Measurements from ENCODE around the gene ESF1.

ESF1 gene, protein sequence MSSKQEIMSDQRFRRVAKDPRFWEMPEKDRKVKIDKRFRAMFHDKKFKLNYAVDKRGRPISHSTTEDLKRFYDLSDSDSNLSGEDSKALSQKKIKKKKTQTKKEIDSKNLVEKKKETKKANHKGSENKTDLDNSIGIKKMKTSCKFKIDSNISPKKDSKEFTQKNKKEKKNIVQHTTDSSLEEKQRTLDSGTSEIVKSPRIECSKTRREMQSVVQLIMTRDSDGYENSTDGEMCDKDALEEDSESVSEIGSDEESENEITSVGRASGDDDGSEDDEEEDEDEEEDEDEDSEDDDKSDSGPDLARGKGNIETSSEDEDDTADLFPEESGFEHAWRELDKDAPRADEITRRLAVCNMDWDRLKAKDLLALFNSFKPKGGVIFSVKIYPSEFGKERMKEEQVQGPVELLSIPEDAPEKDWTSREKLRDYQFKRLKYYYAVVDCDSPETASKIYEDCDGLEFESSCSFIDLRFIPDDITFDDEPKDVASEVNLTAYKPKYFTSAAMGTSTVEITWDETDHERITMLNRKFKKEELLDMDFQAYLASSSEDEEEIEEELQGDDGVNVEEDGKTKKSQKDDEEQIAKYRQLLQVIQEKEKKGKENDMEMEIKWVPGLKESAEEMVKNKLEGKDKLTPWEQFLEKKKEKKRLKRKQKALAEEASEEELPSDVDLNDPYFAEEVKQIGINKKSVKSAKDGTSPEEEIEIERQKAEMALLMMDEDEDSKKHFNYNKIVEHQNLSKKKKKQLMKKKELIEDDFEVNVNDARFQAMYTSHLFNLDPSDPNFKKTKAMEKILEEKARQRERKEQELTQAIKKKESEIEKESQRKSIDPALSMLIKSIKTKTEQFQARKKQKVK

DNA sequence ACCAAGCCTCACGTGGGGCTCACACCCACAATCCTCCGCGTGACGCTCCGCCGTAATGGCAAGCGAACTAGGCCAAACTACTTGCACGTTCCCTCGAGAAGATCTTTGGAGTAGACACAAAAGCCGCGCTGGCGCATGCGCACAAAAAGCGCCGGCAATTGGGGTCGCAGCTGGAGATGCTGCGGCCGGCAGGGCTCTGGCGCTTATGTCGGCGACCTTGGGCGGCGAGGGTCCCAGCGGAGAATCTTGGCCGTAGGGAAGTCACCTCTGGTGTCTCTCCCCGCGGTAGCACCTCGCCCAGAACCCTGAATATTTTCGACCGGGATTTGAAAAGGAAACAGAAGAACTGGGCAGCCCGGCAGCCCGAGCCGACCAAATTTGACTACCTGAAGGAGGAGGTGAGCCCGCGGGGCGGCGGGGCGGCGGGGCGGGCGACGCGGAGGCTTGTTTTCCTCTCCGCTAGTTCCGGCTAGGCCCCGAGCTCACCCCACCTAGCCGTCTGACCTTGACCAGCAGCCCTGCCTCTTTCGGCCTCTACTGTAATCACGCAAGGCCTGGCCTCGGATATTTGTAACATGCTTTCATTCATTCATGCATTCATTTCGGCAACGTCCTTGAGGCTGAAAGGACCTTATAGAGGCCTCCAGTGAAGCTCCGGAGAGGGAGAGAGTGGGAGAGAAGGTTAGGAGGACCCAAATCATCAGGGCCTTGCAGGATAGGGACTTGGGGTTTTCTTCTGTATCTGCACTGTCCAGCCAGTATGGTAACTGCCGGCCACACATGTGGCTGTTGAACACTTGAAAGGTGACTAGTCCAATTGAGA is at the start of gene ESF1, which contains the start of gene NDUFAF5:
ESF1 (minus strand) TSS at position 27 of the 823 bp plus-strand sequence. CDS start 1,779 bp downstream, outside the sequence.
NDUFAF5 (plus strand) TSS at position 136 of the 823 bp plus-strand sequence; CDS start at position 177, 41 bp downstream.
- peak; percentile 96 for DNase-seq (ENCODE audit: low spot score)

DNA sequence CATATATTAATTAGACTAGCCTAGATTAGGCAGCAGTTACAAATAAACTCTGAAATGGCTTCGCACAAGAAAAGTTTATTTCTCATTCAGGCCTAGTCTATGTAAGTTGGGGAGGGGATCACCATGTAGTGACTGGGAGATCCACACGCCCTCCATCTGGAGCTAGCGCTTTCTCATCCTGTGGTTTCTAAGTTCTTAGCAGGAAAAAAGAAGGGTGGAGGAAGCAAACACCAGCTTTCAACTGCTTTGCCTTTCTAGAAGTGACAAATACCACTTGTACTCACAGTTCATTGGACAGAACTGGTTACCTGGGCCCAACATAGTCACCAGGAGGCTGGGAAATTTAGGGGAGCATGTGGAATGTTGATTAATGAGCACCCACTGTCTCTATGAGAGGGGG is 46.8 kb upstream of the ESF1 start:
- no peak for DNase-seq (ENCODE audit: low spot score)

DNA sequence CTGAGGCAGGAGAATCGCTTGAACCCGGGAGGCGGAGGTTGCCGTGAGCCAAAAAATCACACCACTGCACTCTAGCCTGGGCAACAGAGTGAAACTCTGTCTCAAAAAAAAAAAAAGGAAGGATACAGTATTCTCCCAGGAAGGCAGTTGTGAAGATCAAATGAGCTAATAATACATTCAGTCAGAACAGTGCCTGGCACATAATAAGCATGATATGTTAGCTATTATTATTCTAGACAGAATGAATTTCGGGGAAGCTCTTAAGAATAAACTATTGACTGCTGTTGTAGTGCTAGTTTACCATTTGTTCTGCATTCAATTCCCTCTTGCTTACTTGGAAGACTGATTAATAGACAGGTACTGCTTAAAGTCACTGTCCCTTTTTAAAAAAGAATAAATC is 40.7 kb upstream of the ESF1 start:
- DNase-seq (ENCODE audit: low spot score) = no peak

DNA sequence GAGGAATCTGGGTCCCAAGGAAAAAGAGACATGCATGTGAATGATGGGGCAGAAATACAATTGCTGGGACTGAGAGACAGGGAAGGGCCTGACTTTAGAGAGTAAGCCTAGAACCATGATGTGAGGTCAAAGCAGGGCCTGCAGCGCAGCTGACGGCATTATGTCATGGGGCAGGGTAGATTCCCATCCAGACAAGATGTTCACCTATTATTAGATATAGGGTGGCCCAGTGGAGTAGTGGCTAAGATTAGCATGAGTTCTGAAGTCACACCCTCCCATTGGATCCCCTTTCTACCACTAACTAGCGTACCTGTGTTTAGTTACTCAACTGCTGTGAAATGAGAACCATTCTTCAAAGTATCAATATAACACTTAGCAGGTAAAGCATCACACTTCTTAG is 39.7 kb upstream of the ESF1 start:
- no peak for DNase-seq (ENCODE audit: low spot score)

DNA sequence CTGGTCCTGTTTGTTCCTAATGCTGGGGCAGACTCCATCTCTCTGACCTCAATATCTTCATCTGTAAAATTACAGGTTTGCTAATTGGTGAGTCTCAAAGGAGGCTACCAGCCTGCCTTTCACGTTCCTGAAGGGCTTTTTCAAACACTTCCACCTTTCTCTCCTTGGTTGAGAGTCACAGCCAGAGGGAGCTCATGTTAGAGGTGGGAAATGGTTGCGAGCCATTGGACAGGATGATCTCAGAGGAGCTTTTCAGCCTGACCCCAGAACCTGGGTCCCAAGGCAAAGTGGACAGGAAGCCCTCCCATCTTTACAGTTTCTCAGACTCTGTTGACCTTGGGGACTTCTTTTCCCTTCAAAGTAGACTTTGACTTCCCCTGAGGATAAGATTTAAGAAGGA is 37.7 kb upstream of the ESF1 start:
- no peak for DNase-seq (ENCODE audit: low spot score)

DNA sequence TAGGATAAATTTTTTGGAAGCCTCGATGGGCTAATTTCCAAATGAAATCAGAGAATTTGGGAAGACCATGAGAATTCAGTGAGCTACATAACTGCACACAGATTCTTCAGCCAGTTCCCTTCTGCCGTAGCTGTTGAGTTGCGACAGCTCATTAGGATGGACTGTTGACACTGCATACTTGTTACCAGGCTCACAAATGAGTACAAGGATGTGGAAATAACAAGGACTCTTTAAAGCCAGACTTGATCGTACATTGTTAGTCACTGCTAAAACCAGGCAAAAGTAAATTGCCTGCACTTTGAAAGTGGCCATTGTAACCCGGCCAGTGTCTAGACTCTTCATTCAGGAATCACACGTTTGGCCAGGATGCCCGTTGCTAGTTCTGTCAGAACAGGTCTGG is 37.2 kb upstream of the ESF1 start:
- peak; percentile 79 for DNase-seq (ENCODE audit: low spot score)

DNA sequence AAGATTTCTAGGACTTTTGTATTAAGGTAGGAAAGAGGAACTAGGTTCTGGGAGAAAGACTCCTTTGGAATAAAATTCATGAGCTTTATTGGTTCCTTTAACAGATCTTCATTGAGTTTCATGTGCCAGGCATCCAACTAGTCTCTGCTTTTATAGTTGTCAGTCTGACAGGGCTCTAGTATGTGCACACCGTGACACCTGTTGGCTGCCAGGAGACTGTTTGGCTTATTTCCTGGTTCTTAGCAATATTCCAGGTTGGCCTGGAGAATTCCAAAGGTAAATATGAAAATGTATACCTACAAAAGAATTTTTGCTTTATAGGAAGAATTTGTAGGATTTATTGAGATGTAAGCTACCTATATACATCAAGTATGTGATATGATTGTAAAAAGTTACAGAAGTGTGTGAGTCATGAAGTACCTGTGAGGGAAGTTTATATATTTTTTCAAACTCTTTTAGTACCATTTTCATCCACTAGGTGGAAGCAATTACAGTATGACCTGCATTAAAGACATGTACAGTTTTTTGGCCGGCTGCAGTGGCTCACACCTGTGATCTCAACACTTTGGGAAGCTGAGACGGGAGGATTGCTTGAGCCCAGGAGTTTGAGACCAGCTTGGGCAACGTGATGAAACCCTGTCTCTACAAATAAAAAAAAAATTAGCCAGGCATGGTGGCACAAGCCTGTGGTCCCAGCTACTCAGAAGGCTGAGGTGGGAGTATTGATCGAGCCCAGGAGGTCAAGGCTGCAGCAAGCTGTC is 35.3 kb upstream of the ESF1 start:
- peak; percentile 61 for DNase-seq (ENCODE audit: low spot score)

DNA sequence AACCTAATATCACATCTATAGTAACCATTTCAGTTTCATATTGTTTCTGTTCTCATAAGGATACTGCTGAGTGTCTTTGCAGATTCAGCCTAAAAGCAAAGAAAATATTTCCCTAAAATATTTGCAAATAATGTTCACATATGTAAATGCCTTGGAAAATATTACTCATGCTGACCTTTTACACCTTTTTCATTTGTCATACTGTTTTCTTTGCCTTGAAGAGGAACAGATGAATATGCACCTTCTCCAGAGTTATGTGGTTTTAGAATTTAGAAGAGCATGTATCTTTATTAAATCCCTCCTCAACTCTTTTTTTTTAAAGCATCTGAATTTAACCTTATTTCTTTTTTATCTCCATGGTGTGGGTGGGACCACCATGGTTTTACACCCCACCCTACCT is 32.6 kb upstream of the ESF1 start:
- DNase-seq (ENCODE audit: low spot score) = no peak

DNA sequence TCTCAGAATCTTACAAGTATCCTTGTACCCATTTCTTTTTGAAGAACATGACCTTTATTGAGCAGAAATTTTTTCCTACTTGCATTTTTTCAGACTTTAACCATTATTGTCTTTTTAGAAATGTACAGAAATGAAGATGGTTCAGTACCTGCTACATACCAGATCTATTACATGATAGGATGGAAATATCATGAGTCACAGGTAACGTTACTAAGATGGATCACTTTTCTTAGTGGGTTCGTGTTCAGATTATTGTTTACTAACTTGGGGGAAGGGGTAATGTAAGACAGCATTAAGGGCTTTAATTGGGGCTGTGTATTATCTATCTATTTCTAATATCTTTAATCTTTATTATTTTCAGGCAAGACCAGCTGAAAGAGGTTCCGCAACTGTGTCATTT is 32.0 kb upstream of the ESF1 start:
- no peak for DNase-seq (ENCODE audit: low spot score)

DNA sequence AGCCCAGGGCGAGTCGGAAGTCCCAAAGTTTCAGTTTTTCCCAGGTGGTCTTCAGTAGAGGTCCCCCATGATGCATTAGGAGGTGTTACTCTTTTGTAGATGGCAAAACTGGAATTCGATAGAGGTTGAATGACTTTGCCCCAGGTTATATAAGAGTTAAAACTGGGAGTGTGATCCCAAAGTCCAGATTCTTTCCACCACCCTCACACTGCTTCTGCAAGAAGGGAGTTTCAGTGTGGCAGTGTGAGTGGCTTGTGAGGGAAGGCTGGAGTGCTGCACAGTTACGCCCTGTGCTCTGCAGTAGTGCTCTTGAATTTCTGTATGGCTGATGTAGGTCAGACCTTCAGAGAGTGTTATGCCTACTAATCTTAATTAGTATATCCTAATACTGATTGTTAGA is 30.0 kb upstream of the ESF1 start:
- DNase-seq (ENCODE audit: low spot score) = no peak

DNA sequence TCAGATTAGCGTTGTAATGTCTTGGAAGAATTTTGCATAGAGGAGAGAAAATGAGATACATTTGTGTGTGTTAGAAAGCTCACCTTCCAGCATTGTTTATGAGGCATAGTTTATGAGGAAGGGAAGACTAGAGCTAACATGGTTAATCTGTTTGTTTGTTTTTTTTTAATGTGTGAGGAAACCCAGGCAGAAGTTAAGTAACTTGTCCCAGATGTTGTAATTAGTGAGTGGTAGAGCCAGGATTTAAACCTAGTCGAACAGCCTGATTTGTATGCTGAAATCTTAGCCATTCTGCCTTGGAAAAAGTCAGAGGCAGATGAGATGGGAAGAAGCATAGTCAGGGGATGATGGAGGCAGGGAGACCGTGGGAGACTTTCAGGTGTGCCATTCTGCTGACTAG is 29.2 kb upstream of the ESF1 start:
- no peak for DNase-seq (ENCODE audit: low spot score)

DNA sequence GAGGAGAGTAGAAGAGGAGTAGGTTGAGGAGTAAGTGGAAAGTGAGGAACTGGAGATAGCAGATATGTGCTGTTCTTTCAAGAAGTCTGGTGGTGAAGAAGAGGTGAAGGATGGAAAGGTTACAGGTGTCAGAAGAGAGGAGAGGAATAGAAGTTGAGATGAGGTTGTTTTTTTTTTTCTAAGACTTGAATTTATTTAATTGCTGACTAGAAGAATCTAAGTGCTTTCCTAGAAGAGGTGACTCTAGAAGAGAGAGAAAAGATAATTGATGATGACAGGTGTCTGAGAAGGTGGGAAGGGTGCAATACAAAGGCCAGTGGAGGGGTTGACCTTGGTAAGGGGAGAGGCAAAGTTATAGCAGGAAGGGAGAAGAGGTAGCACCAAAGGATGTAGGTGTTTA is 25.7 kb upstream of the ESF1 start:
- DNase-seq (ENCODE audit: low spot score) = no peak

DNA sequence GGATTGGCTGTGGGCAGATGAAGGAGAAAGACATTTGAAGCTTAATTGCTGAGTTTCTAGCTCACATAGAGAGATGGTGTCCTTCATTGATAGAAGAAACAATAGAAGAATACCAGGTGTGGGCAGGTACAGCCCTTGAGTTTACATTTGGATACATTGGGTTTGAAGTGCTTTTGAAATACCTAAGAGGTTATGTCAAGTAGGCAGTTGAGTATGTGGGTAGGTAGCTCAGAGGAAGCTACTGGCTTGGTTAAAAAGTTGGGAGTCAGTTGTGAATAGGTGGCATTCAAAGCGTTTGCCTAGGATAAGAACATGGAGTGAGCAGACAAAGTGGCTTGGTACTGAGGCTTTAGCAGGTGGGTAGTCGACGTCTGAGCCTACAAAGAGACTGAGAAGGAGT is 25.1 kb upstream of the ESF1 start:
- DNase-seq (ENCODE audit: low spot score) = no peak

DNA sequence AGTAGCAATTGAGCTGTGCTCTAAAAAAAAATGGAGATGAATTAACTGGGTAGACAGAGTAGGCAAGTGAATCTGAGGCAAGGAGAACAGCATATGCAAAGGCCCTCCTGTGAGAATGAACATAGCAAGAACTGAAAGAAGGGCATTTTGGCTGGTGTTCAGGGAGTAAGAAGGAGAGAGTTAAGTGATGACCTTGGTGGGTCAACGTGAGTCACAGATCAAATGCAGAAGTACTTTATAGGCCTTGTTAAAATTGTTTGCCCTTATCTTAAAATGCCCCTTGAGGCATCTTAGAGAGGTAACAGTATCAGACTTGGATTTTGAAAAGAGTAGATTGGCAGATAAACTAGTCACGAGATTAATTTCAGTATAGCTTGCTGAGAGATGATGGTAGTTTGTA is 24.7 kb upstream of the ESF1 start:
- no peak for DNase-seq (ENCODE audit: low spot score)

DNA sequence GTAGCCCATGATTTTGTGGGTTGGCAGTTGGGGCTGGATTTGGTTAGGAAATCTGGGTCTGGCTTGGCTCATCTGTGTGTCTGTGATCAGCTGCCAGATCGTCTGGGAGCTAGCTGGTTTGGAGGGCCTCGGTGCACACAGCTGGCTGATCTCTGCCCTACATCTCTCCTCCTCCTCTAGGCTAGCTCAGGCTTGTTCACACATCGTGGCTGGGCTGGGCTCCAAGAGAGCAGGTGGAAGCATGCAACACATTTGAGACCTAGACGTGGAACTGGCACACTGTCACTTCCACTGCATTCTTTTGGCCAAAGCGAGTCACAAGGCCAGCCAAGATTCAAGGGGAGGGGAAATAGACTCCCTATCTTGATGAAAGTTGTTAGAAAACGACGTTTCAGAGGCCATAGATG is 16.0 kb upstream of the ESF1 start:
- DNase-seq (ENCODE audit: low spot score) = peak; percentile 90

DNA sequence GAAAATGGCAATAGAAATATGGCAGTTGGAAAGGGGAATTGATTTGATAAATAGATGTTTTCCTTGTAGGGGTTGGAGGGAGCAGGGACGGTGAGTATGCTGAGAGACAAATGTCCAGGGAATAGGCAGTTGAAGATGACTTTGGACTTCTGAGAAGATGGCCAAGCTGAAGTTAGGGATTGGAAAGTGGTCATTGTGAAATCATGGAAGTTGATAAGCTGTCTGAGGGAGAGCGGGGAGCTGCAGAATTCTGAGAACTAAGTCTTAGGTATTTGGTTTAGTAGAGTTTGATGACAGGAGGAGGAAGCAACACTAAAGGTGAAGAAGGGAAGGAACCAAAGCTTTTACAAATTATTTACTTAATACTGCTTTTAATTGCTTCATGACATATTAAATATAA is 15.3 kb upstream of the ESF1 start:
- DNase-seq (ENCODE audit: low spot score) = no peak

DNA sequence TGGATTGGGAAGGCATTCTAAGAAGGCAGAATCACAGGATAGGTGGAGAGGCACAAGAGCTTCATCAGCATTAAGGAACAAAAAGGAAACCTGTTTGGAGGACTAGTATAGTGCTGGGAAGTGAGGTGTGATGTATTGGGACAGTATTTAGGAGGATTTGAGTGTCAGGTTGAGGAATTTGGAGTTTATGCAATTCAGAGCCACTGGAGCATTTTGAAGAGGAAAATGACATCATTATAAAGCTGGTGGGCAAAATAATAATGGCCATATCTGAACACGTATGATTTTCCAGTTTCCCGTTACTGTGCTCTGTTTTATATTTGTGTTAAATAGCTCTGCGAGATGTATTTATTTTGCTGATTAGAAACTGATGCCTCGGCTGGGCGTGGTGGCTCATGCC is 14.3 kb upstream of the ESF1 start:
- no peak for DNase-seq (ENCODE audit: low spot score)

DNA sequence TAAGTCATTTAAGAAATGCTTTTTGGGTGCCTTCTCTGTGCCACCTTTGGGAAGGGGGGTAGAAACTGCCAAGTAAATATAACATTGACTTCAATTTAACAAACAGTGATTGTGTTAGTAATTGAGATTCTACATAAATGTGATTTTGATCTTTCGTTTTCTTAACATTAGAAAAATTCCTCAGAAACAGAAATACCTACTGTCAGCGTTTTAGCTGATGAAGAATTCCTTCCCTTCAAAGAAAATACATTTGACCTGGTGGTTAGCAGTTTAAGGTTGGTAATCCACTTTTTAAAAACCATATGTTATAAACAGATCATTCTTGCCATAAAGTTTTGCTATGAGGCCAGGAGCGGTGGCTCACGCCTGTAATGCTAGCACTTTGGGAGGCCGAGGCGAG is 9.9 kb upstream of the ESF1 start:
- no peak for DNase-seq (ENCODE audit: low spot score)

DNA sequence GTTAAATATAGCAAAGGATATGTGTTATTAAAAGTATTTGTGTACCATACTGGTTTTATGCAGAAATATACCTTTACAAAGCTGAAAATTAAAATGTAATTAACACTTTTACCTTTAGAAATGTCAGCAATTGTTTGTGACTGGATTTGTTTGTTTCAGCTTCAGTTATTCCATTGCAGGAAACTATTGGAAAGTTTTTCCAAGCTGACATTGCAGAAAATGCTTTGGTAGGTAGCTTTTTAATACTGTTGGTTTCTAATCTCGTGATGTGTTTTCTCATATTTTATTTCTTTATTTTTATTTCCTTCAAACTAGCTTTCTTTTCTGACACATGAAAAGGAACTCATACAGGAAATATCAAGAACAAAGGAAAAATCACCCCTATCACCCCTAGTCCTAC is 8.3 kb upstream of the ESF1 start:
- no peak for DNase-seq (ENCODE audit: low spot score)

DNA sequence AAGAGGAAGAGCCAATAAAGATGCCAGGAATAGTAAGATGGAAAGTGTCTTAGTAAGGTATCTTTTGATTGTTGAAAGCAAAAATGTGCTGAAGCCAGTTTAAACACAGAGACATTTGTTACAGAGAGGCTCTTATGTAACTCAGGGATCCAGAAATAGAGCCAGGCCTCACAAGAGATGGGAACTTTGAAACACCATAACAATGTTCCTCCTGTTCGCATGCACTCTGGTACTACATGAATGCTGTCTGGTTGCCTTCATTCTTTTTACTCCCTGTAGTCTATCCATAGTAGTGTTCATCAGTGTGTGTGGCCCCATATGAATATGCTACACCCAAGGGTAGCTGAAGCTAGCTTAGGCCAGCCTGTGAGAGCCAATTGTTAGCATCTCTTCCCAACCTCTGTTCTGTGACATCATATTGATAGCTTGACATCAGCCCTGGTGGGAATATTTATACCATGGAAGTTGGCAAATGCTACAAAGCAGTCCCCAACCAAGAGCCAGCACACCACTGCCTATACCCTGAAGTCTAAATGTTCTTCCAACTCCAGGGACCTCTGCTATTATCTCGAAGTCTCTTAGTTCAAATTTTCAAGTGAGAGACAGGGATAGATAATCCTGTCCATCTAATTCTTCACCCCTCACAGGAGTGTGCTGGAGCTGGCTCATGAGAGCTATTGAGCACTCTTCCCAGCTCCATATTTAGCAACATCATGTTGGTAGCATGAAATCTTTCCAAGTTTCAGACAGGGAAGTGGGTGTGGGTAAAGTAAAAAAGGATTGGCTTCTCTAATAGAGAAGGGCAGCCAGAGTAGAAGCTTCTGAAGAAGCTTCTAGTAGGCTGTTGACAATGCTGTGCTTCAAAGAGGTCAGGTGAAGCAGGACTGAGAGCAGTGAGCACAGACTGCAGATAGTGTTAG is 7.1 kb upstream of the ESF1 start:
- no peak for DNase-seq (ENCODE audit: low spot score)

DNA sequence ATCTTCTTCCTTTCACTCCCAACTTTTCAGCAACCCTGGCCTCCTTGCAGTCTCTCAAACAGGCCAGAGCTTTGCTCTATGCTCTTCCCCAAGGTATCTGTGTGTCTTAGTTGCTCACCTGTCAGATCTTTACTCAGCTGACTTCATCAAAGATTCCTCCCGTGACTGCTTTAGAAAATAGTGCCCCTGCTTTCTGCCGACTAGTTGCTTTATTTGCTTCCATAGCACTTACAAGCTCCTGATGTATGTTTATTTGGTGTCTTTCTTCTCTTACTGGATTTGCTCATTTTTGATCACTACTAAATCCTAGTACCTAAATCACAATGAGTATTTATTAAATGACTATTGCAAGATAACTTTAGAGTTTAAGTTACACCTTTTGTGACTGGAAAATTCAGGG is 6.0 kb upstream of the ESF1 start:
- DNase-seq (ENCODE audit: low spot score) = no peak
